Right atrium auricular region (tissue), 2 donors: ENCODE measurements around the gene GABARAPL1. TPM values are rescaled to one million over a fixed set of nuclear protein-coding genes. Genes with fewer than 3 reads are reported as not detected.

Source experiments
- DNase-seq: peaks from one replicate; pipeline ENCODE4 v3.0.0-alpha.2; 2019; ENCODE audit warnings: low spot score
- H3K27ac ChIP-seq, 2 donors: fragments of 200-600 bp; sonication (generic); 1 replicate in 1 of 2; 2 replicates in 1 of 2; pipeline ENCODE4 v1.5.1; 2016 to 2019
- H3K27me3 ChIP-seq, 2 donors: fragments of 200-600 bp; sonication (generic); one replicate each; pipeline versions ENCODE4 v1.5.1 to v1.6.0; 2017 to 2019
- H3K36me3 ChIP-seq: fragments of 200-600 bp; sonication (generic); one replicate; pipeline ENCODE4 v1.5.1; 2016
- H3K4me1 ChIP-seq, 2 donors: fragments of 200-600 bp; sonication (generic); one replicate each; pipeline versions ENCODE4 v1.5.1 to v1.6.0; 2017 to 2019
- H3K4me3 ChIP-seq, 2 donors: fragments of 200-600 bp; sonication (generic); 1 replicate in 1 of 2; 2 replicates in 1 of 2; pipeline ENCODE4 v1.5.1; 2017 to 2019; ENCODE audit warnings: mild to moderate bottlenecking in 1 of 2, moderate library complexity in 1 of 2
- H3K9me3 ChIP-seq, 2 donors: fragments of 200-600 bp; sonication (generic); one replicate each; pipeline ENCODE4 v1.5.1; 2019
- total RNA-seq, 2 donors: library from RNA; depleted of rRNA; stranded (reverse); fragments of >200 nt; gene quantifications; one replicate each; pipeline ENCODE4 v1.1.0, GENCODE V29; 2016
- TF ChIP-seq, protein P1 (sequence below), 2 donors: fragments of 200-600 bp; sonication (generic); IDR thresholded peaks; one replicate each; pipeline ENCODE4 v1.5.1; 2019; ENCODE audit warnings: antibody characterized with exemption in 2 of 2

GABARAPL1 gene
- total RNA-seq = 100 to 1,000 TPM; 180 to 335 TPM

DNA sequence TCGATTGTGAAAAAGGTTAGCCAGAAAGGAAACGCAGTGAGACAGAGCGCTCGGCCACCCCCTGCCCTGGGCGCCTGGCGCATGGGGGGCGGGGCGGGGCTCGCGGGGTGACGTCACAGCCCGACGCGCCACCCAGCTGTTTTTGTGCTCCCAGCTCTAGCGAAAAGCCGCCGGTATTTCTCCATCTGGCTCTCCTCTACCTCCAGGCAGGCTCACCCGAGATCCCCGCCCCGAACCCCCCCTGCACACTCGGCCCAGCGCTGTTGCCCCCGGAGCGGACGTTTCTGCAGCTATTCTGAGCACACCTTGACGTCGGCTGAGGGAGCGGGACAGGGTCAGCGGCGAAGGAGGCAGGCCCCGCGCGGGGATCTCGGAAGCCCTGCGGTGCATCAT lies at the start of gene GABARAPL1:
GABARAPL1 (plus strand) TSS at position 139 of the 393 bp plus-strand sequence; CDS start at position 392, 253 bp downstream.
- Histone ChIP-seq H3K4me1 (peaks cover 0 to 27% of the 10 kb centered on the region in 2 donors), H3K4me3 (peak within 1 kb of the TSS; percentile 83 to 98), H3K9me3 (no peaks in the 10 kb centered on the region), H3K36me3 (peaks cover 11% of the 10 kb centered on the region), H3K27me3 (no peaks in the 10 kb centered on the region), H3K27ac (peak within 1 kb of the TSS; percentile 100)
- TF ChIP-seq, protein P1, sequence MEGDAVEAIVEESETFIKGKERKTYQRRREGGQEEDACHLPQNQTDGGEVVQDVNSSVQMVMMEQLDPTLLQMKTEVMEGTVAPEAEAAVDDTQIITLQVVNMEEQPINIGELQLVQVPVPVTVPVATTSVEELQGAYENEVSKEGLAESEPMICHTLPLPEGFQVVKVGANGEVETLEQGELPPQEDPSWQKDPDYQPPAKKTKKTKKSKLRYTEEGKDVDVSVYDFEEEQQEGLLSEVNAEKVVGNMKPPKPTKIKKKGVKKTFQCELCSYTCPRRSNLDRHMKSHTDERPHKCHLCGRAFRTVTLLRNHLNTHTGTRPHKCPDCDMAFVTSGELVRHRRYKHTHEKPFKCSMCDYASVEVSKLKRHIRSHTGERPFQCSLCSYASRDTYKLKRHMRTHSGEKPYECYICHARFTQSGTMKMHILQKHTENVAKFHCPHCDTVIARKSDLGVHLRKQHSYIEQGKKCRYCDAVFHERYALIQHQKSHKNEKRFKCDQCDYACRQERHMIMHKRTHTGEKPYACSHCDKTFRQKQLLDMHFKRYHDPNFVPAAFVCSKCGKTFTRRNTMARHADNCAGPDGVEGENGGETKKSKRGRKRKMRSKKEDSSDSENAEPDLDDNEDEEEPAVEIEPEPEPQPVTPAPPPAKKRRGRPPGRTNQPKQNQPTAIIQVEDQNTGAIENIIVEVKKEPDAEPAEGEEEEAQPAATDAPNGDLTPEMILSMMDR (IDR thresholded peaks at IDR 0.05) = peak in 1 of 2 donors; percentile 19
- peak; percentile 93 for DNase-seq

DNA sequence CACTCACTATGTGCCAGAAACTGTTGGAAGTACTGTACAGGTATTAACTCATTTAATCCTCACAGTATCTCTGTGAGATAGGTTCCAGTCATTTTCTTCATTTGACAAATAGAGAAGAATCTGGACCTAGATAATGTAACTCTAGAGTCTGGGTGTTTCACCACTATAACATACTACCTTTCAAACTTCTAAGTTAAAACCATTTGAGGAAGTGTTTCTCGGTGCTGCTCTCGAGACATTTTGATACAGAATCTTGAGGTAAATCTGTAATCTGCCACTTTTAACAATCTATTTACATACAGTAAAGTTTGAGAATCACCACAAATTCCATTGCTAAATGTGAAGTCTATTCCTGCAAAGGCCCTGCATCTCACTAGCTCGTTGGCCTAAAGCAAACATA lies 49.6 kb upstream of the GABARAPL1 start:
- H3K27ac ChIP-seq = no peak overlapping the region
- H3K9me3 ChIP-seq = no peaks in the 10 kb centered on the region
- H3K4me1 ChIP-seq = no peaks in the 10 kb centered on the region
- H3K4me3 ChIP-seq = no peak overlapping the region
- H3K27me3 ChIP-seq = no peaks in the 10 kb centered on the region
- DNase-seq = no peak
- H3K36me3 ChIP-seq = no peaks in the 10 kb centered on the region
- TF ChIP-seq, protein P1 (IDR thresholded peaks at IDR 0.05) = no peak

DNA sequence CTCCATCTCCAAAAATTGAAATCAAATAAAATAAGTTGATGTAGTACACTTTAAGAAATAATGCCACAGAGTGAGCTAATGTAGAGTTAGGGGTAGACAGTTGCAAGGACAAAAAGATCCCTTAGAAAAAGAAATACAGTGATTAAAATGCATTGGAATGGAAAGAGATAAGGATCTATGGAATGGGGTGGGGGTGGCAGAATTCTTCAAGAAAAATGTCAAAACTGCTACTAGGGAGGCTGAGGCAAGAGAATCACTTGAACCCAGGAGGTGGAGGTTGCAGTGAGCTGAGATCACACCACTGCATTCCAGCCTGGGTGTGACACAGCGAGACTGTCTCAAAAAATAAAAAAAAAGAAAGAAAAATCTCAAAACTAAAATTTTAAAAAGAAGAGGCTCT lies 47.3 kb upstream of the GABARAPL1 start:
- H3K36me3 ChIP-seq = no peaks in the 10 kb centered on the region
- no peaks in the 10 kb centered on the region for H3K4me1 ChIP-seq
- TF ChIP-seq, protein P1 (IDR thresholded peaks at IDR 0.05) = no peak
- H3K4me3 ChIP-seq = no peak overlapping the region
- H3K27me3 ChIP-seq = no peaks in the 10 kb centered on the region
- no peak for DNase-seq
- no peaks in the 10 kb centered on the region for H3K9me3 ChIP-seq
- H3K27ac ChIP-seq = no peak overlapping the region

DNA sequence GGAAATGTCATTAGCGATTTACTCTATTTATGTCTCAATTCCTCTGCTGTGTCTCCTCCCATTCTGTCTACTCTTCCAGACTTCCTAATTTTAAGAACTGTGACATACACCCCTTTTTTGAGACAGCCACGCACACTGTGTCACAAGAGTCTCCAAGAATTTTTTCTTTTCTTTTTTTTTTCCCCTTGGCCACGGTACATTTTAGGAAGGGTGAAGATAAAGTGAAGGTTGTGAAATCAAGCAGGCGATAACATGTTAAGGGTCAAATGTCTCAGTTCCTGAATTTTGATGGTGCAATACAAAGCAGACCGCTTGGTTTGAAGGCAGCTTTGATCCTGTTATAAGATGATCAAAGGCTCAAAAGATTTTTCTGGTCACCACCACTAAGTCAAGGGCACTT lies 45.1 kb upstream of the GABARAPL1 start:
- H3K4me3 ChIP-seq = no peak overlapping the region
- no peaks in the 10 kb centered on the region for H3K27me3 ChIP-seq
- H3K9me3 ChIP-seq = no peaks in the 10 kb centered on the region
- no peak overlapping the region for H3K27ac ChIP-seq
- TF ChIP-seq, protein P1 (IDR thresholded peaks at IDR 0.05) = no peak
- H3K4me1 ChIP-seq = no peaks in the 10 kb centered on the region
- no peaks in the 10 kb centered on the region for H3K36me3 ChIP-seq
- DNase-seq = no peak

DNA sequence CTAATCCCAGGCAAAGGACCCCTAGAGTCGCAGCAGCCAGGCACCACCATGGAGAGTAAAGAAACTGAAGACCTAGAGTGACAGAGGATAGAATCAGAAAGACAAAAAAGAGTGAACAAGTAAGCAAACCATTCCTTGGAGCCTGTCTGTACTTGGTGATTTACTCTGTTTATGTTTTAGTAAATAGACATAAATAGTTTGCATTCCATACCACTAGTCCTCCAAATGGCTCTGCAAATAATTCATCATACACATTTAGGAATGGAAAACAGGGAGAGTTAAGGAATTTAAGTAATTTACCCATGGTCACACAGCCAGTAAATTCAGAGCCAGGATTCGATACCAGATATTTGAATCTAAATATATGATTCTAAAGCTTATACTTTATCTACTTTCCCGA lies 43.6 kb upstream of the GABARAPL1 start:
- no peaks in the 10 kb centered on the region for H3K27me3 ChIP-seq
- no peak overlapping the region for H3K4me3 ChIP-seq
- no peak overlapping the region for H3K27ac ChIP-seq
- H3K4me1 ChIP-seq = no peaks in the 10 kb centered on the region
- H3K9me3 ChIP-seq = no peaks in the 10 kb centered on the region
- no peaks in the 10 kb centered on the region for H3K36me3 ChIP-seq
- DNase-seq = no peak
- TF ChIP-seq, protein P1 (IDR thresholded peaks at IDR 0.05) = no peak

DNA sequence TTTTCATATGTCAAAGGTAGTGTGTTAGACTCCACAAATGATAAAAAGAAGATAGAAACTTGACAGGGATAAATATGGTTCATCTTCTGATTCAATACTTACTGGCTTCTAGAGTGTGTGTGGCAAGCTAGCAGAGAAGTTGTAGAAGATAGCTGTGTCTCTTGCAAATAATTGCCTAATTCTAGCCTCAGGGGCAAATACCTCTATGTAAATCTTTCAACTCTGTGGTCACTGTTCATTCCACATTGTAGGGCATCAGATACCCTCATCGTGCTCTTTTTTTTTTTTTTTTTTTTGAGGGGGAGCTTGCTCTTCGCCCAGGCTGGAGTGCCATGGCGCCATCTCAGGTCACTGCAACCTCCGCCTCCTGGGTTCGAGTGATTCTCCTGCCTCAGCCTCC lies 42.5 kb upstream of the GABARAPL1 start:
- no peaks in the 10 kb centered on the region for H3K4me1 ChIP-seq

More for the DNA sequence above, 42.5 kb upstream of the GABARAPL1 start:
- no peaks in the 10 kb centered on the region for H3K36me3 ChIP-seq
- H3K9me3 ChIP-seq = no peaks in the 10 kb centered on the region
- no peak overlapping the region for H3K4me3 ChIP-seq
- no peaks in the 10 kb centered on the region for H3K27me3 ChIP-seq
- no peak overlapping the region for H3K27ac ChIP-seq
- TF ChIP-seq, protein P1 (IDR thresholded peaks at IDR 0.05) = no peak
- DNase-seq = no peak
